Measurements from ENCODE around the gene RASA3.

The RASA3 gene

DNA sequence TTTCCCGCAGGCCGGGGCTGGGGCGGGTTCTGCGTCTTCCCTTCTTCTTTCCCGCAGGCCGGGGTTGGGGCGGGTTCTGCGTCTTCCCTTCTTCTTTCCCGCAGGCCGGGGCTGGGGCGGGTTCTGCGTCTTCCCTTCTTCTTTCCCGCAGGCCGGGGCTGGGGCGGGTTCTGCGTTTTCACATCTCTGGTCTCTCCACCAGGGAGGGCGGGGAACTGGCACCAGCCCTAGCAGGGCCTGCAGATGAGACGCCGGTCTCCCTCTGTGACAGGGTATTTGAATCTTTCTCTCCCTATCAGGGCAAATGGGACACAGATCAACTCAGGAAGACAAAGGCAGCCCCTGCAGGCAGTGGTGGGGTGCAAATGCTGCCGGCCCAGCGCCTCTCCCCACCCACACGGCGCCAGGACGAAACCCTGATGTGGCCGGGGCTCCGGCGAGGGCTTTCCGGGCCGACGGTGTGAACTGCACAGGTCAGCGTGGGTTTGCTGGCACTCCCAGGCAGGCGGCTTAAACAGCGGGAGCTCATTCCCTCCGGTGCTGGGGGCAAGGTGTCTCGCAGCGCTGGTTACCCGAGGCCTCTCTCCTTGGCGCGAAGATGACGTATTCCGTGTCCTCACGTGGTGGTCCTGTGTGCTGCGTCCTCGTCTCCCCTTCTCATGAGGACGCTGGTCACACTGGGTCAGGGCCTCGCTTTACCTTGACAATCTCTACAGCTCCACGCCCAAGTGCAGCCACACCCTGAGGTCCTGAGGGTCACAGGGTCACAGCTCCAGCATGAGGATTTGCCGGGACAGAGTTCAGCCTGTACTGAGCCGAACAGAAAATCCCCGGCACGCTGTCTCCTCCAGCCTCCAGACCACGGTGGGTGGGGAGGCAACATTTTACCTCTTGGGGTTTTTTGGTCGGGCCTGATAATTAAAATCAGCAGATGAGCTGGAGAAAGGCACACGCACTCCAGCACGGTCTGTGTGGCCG is 157.8 kb downstream of the RASA3 start:
- in situ Hi-C loops (cut with MboI; ENCODE audit: low sequenced_read_pairs), result no loop called here

DNA sequence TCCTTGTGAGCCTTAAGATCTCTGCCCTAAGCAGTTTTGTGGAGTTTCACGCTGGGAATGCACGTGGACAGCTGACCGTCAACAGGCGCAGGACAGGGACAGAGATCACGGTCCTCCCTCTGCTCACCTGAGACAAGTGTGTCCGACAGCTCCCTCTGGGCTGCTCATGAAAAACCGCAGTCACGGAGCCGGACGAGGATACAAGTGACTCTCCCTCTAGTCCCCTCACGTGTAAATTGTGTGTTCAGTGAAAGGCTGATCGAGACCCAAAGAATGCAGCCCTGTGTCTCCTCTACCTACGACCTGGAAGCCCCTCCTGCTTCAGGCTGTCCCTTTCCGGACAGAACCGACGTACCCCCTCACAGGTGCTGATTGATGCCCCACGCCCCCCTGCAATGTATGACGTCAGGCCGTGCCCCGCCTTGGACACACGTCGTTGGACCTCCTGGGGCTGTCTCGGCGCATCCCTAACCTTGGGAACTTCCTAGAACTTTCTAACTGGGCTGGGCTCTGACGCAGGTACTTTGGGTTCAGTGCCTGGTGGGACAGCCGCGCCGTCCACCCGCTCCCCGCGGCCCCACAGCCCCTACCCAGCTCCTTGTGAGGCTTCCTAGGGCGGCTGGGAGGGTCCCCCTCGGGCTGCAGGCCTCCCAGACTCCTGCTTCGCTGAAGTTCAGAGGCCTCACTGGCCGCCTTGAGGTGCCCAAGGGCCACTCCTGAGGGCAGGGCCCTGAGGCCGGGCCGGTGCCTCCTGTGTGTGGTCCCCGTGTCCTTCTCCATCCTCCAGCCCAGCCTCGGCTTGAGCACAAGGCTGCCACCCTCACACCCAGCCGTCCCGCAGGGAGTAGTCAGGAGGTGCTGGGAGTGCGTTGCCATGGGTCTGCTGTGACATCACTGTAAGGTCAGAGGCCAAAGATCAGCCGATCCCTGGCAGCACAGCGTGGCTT is 158.9 kb downstream of the RASA3 start, which contains the start of gene C13orf46:
Gene C13orf46, minus strand, starts transcription at position 859 of the 947 bp plus-strand sequence. Its CDS starts 79 bp downstream, at position 780.
- in situ Hi-C loops (cut with MboI; ENCODE audit: low sequenced_read_pairs), result no loop called here

DNA sequence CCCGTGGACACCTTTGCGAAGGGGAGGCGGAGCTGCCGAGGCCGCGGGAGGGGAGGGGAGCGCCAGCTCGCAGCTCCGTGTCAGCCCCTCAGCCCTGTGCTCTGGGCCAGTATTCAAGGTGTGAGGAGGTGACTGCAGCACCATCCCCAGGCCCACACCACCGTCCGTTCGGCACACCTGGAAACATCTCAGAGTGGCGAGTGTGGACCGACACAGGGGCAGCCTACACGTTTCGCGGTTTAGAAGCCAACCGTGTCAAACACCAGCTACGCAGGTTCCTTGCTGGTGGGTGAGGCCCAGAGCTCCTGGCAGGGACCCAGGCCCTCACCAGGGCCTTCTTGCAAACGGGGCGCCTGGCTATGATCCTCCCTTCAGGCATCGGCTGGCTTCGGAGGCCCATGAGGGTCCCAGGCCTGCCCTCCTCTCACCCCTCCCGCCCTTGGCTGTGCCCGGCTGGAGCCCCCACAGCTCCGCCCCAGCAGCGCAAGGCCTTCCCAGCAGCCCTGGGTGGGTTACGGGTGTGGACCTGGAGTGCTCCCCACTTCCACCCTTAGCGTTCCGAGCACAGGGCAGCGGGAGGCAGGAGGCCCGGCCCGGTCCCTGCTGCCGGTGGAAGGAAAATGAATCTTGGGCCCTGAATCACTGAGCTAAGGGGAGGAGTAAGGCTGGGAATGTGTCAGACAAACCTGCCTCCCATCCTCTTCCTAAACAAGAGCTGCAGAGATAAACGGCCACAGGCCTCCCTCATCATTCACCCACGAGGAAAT is 159.8 kb downstream of the RASA3 start:
- in situ Hi-C loops (cut with MboI; ENCODE audit: low sequenced_read_pairs), result no loop called here

DNA sequence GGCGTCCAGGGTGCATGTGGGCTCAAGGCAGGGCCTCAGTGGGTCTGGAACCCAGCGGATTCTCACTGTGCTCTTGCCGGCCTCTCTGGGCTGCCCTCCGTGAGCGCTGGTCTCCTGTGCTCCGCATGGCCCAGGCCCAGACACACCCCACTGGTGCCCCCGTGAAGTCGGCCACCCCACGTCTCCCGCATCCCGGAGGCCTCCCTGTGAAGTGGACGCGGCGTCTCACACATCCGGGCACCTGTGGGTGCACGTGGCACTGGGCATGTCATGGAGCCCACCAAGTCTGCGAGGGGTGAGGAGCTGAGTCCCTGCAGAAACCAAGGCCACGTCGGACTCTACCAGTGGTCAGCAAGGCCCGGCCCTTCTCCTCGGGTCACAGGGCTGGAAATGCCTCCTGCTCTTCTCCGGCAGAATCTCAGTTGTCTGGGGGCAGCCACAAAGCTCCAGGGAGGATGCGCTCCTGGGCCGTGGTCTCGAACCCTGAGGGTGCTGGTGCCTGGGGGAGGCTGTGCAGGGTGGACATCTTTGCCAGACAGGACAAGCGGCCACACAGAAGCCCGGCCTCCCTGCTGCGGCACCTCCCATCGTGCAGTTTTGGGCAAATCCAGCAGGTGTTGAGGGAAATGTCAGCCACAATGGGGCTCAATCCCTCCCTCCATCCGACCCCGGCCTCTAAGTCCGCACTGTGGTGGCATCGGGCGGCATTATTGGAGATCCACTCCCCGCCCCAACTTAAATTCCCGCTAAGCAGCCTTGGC is 160.8 kb downstream of the RASA3 start:
- in situ Hi-C loops (cut with MboI; ENCODE audit: low sequenced_read_pairs), result no loop called here

DNA sequence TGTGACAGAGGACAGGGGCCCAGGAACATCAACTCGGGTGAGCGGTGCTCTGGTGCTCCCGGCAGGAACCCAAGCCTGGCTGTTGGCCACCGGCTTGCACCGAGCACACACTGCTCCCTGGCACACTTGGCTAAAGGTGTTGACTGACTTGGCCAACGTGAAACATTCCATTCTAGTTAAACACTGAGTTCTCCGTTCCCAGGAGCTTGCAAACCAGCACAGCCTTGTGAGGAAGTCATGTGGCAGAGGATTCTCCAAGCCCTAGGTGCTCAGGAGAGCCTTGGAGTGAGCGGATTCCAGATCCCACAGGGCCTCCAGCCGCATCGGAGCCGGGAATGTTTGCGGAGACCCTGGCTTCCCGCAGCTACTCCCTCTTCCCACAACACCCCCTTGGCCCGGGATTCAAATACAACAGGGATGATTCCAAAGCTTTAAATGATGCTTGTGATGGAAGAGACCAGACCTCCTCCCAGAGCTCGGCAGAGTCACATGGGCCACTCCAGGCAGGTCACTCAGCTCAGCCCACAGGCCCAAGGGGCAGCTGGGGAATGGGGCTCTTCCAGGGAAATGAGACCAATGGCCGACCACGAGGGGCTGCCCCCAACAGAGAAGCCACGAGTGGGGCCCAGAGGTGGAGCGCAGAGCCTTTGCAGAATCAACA is 161.5 kb downstream of the RASA3 start:
- in situ Hi-C loops (cut with MboI; ENCODE audit: low sequenced_read_pairs), result no loop called here

DNA sequence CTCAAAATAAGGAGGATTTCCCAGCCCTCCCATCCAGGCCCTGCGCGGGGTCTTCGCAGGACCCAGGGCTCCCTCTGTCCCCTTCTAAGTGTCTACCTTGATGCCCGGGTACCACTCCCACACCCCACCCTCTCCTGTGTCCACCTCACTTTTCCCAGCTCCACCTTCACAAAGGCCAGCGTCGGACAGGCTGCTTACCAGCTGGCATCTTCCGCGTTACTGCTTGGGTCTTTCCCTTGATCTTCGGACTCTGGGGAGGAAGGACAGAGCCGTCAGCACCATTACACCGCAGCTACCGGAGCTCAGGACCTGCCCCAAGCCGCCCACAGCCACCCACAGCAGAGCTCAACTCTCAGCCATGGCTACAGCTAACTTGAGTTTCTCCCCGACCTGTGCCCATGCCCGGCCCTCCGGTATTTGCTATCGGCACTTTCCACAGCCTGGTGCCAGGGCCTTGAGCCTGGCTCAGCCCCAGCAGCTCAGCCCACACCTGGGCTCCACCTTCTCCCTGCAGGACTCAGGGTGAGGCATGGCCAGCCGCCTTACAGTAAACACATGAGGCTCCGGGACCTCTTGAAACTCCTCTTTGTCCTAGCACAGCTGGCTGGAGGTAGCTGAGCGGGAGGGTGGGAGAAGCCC is 162.3 kb downstream of the RASA3 start:
- in situ Hi-C loops (cut with MboI; ENCODE audit: low sequenced_read_pairs), result no loop called here

DNA sequence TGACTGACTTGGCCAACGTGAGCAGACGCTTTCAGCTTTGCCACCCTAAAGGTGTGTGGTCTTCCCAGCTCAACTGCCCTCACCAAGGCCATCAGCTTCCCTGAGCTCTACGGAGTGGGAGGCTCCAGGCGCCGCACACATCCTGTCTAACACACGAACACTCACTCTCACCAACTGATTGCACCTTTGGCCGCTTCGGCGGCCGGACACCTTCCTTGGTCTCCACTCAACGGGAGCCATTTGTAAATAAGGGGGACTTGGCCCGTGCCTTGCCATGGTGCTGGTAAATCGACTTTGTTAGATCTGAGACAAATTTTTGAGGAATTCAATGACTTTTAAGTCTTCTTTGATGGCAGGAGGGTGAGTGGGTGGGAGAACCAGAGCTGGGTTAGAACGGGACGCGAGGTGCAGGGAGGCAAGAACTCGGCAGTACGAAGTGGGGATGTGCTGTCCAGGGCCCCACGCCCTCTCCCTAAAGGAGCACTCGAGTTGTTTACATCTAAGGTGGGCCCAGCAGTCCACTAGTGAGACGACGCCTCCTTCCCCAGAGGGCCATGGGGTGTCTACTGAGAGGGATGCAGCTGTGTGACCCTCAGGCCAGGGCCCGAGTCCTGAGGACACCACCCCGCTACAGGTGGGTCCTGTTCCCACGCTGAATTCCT is 163.0 kb downstream of the RASA3 start:
- in situ Hi-C loops (cut with MboI; ENCODE audit: low sequenced_read_pairs), result no loop called here

DNA sequence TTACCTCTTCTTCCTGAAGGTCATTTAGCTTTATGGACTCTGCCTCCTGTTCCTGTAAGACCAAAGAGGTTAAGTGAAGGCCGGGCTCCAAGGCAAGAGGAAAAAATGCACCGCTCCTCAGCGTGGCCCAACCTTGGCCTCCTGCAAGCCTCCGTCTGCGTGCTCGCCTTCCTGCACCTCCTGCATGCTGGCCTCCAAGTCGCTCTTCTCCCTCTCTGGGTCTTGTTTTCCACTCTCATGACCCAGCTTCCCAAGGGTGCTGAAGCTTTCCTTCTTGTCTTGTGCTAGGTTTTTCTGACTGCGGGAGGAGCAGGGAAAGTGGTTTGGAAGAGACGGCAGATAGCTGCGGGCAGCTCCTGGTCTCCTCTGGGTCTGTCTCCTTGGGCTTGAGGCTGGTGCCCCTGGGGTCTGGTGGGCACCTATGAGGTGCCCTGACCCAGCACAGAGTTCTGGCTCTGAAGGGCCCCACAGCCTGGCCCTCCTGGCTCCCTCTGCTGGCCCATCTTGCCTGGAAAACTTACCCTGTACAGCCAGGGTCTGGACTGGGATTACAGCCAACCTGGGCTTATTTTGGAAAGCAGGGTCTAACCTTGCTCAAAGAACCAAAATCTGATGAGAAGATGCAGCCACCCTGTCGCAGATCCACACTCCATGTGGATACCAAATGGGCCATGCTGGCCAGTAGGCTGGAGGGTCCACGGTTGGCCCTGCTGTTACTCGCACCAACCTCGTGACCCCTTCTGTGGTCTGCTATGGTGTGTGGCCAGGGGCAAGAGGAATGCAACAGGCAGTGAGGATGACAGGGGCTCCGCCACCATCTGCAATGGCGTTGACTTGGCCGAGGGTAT is 163.7 kb downstream of the RASA3 start:
- in situ Hi-C loops (cut with MboI; ENCODE audit: low sequenced_read_pairs), result no loop called here

DNA sequence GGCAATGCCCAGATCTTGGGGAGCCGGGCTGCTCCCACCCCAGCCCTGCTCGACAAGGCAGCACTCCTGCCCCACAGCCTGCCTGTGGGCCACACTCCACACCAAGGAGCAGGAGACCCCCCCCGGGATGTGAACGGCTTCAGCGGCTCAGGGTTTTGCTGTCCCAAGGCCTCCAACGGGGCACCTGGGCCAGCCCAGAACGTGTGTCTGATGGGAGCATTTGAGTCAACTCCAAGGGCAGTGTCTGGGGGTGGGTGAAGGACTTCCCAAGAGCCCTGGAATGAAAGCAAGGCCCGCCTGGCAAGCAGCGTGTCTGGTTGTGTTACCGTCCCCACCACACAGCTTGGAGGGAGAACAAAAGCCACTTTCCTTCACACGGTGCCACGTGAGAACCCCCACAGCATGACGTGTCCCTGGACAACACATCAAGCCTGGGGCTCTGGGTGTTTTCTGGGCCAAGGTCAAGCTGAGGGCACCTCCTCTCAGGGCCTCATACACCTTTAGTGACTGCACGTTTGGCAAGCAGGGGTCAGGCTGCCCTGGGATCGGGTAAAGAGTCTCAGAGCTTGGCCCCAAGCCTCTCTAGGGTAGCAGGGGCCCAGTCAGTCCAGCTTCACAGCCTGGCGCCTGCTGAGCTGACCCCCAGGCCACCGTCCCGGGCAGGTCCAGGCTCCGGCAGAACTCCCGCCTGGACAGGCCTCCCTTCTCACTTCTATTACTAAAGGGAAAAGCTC is 164.5 kb downstream of the RASA3 start:
- in situ Hi-C loops (cut with MboI; ENCODE audit: low sequenced_read_pairs), result no loop called here

DNA sequence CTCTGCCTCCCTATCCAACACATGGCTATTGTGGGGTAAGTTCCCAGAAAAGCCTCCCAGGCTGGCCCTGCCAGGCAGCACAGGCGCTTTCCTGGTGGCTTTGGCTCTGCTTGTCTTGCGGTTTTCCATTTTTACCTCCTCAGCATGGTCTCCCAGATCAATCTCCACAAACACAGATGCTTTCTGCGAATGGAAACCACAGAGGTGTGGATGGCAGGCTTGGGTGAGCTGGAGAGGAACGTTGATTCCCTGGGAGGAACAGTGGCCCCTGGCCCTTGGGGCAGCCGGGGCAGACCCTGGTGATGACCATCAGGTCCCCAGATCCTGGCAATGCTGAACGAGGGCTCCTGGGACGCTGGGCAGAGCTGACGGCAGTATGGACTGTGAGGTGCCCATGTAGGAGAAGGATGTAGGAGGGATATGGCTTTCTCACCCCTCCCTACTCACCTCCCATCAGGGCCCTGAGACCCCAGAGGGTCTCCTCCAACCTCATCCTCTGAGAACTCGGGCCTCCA is 165.2 kb downstream of the RASA3 start:
- in situ Hi-C loops (cut with MboI; ENCODE audit: low sequenced_read_pairs), result no loop called here

DNA sequence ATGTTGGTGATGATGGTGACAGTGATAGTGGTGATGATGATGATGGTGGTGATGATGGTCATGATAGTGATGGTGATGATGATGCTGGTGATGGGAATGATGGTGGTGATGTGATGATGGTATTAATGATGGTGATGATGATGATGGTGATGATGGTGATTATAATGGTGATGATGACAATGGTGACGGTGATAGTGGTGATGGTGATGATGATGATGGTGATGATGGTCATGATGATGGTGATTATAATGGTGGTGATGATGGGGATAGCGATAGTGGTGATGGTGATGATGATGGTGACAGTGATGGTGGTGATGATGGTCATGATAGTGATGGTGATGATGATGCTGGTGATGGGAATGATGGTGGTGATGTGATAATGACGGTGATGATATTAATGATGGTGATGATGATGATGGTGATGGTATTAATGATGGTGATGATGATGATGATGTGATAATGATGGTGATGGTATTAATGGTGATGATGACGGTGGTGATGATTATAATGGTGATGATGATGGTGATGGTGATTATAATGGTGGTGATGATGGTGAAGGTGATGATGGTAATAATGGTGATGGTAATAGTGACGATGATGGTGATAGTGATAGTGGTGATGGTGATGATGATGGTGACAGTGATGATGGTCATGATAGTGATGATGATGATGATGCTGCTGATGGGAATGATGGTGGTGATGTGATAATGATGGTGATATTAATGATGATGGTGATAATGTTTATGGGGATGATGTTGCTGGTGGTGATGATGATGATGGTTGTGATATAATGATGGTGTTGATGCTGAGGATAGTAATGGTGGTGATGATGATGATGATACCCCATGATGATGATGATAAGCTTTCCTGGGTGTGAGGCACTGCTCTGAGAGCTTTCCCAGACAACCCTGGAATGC is 166.2 kb downstream of the RASA3 start:
- in situ Hi-C loops (cut with MboI; ENCODE audit: low sequenced_read_pairs), result no loop called here

DNA sequence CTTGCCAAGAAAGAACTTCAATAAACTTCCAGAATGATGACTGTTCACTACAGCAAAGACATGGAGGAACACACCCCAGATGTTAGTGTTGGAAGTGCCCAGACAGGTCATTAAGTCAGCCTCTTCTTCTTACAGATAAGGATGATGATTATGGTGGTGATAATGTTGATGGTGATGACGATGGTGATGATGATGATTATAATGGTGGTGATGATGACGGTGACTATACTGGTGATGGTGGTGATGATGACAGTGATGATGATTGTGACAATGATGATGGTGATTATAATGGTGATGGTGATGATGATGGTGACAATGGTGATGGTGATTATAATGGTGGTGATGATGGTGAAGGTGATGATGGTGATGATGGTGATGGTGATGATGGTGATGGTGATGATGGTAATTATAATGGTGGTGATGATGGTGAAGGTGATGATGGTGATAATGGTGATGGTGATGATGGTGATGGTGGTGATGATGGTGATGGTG is 167.0 kb downstream of the RASA3 start:
- in situ Hi-C loops (cut with MboI; ENCODE audit: low sequenced_read_pairs), result no loop called here

DNA sequence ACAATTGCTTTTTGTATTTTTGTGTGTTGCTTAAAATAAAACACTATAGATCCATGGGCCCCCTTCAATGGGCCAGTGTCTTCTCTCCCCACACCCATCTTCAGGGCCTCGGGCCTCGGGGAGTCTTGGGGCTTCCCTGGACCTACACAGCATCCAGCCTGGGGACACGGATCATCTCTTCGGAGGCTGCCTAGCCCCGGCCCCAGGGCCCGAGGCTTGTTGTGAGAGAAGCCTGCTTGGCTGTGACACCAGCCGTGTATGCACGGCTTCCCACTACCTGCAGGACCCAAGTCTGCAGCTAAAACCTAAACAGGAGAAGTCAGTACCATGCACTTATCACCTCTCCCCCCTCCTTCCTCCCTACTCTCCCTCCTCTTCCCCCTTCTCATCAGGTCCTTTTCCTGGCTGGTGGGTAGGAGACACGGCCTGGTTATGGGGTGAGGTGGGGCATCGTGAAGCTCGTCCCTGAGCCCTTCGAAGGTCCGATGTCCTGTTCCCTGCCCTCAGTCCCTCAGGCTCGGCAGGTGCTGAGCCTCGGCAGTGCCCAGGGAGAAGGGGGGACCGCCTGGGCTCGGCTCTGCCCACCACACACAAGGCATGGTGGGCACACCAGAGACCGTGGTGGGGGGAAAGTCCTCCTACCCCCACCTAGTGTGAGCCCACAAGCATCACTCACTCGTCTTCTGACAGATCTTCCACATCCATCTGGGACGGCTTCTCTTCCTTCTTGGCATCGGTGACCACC is 168.0 kb downstream of the RASA3 start:
- in situ Hi-C loops (cut with MboI; ENCODE audit: low sequenced_read_pairs), result no loop called here

DNA sequence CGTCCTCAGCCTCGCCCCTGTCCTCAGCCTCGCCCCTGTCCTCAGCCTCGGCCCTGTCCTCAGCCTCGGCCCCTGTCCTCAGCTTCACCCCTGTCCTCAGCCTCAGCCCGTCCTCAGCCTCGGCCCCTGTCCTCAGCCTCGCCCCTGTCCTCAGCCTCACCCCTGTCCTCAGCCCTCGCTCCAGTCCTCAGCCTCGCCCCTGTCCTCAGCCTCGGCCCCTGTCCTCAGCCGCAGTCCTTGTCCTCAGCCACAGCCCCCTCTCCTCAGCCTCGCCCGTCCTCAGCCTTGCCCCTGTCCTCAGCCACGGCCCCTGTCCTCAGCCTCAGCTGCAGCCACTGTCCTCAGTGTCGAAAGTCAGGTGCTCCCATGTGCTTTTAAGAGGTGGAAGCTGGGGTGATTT is 169.0 kb downstream of the RASA3 start:
- in situ Hi-C loops (cut with MboI; ENCODE audit: low sequenced_read_pairs), result no loop called here

DNA sequence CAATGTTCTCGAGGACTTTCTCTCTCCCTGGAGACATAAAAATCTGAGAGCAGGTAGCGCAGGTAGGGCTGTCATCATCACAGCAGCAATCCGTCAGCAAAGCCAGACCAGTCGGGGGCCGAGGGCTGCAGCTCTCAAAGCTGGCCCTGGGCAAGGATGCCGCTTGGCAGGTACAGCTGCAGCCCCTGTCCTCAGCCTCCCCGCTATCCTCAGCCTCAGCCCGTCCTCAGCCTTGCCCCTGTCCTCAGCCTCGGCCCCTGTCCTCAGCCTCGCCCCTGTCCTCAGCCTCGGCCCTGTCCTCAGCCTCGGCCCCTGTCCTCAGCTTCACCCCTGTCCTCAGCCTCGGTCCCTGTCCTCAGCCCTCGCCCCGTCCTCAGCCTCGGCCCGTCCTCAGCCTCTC is 169.4 kb downstream of the RASA3 start:
- in situ Hi-C loops (cut with MboI; ENCODE audit: low sequenced_read_pairs), result no loop called here
